ENCODE results near the gene KIAA1958.
"Not testable (repeated sequence)": the region's sequence is repeated elsewhere in the genome, so short reads cannot be mapped to it uniquely, and the experiment has no call there.

Gene KIAA1958

DNA sequence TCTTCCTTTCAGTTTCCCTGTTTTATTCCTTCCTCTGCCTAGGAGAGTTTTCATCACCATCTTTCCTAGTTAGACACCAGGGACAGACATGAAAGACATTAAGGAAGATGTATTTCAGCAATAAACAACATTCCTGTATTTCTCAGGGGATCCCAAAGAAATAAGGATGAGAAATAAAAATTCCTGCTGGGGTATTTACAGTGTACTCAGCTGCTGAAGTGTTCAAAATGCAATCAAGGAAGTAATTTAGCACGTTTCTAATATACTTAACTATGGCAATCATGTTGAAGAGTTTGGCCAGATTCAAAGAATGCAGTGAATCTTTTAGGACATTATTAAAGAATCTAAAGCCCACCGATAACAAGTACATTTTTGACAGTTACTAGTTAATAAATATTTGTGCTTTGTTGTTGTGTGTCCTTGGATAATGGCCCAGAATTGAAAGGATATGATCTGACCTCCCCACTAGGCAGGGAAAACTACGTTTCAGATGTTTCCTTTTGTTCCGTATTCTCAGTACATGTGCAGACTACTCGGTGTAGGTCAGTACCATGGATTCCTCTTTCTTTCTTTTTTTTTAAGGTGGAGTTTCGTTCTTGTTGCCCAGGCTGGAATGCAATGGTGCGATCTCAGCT lies 184.5 kb downstream of the KIAA1958 start:
- H3K4me1 ChIP-seq (ENCODE audit: control insufficient read depth in 1 of 2, insufficient read depth in 2 of 2, low read length in 2 of 2): no peaks in the 10 kb centered on the region
- H3K9ac ChIP-seq (ENCODE audit: low read depth in 1 of 2, low read length in 2 of 2): no peak overlapping the region
- no peaks in the 10 kb centered on the region for H3K27me3 ChIP-seq (ENCODE audit: control insufficient read depth in 1 of 2, insufficient read depth in 2 of 2, low read length in 2 of 2)
- no peaks in the 10 kb centered on the region for H3K9me3 ChIP-seq (ENCODE audit: control insufficient read depth in 1 of 2, low read length in 2 of 2)
- H3K4me3 ChIP-seq (ENCODE audit: low read depth in 1 of 2, low read length in 2 of 2): no peak overlapping the region
- H3K36me3 ChIP-seq (ENCODE audit: control insufficient read depth in 1 of 2, insufficient read depth in 2 of 2, low read length in 2 of 2): no peaks in the 10 kb centered on the region
- H3K27ac ChIP-seq (ENCODE audit: low read depth, low read length): no peak overlapping the region

DNA sequence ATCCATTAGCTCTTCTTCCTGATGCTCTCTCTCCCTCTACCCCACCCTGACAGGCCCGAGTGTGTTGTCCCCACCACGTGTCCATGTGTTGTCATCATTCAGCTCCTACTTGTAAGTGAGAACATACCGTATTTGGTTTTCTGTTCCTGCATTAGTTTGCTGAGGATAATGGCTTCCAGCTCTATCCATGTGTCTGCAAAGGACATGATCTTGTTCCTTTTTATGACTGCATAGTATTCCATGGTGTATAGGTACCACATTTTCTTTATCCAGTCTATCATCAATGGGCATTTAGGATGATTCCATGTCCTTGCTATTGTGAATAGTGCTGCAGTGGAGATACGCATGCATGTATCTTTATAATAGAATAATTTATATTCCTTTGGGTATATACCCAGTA lies 186.6 kb downstream of the KIAA1958 start:
- H3K9ac ChIP-seq (ENCODE audit: low read depth in 1 of 2, low read length in 2 of 2); H3K27me3 ChIP-seq (ENCODE audit: control insufficient read depth in 1 of 2, insufficient read depth in 2 of 2, low read length in 2 of 2); H3K36me3 ChIP-seq (ENCODE audit: control insufficient read depth in 1 of 2, insufficient read depth in 2 of 2, low read length in 2 of 2); H3K4me3 ChIP-seq (ENCODE audit: low read depth in 1 of 2, low read length in 2 of 2); H3K4me1 ChIP-seq (ENCODE audit: control insufficient read depth in 1 of 2, insufficient read depth in 2 of 2, low read length in 2 of 2); H3K27ac ChIP-seq (ENCODE audit: low read depth, low read length): not testable (repeated sequence)
- H3K9me3 ChIP-seq (ENCODE audit: control insufficient read depth in 1 of 2, low read length in 2 of 2): peaks cover 5 to 12% of the 10 kb centered on the region in 2 donors

DNA sequence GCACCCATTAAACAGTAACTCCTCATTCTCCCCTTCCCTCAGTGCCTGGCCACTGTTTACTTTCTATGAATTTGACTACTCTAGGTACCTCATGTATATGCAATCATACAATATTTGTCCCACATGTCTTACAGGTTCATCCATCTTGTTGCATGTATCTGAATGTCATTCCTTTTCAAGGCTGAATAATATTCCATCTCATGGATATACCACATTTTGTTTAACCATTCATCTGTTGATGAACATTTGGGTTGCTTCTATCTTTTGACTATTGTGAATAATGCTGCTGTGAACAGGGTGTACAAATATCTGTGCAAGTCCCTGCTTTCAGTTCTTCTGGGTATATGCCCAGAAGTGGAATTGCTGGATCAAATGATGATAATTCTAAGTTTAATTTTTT lies 190.4 kb downstream of the KIAA1958 start:
- Histone ChIP-seq H3K4me1 (ENCODE audit: control insufficient read depth in 1 of 2, insufficient read depth in 2 of 2, low read length in 2 of 2) (no peaks in the 10 kb centered on the region), H3K36me3 (ENCODE audit: control insufficient read depth in 1 of 2, insufficient read depth in 2 of 2, low read length in 2 of 2) (no peaks in the 10 kb centered on the region), H3K9ac (ENCODE audit: low read depth in 1 of 2, low read length in 2 of 2) (no peak overlapping the region), H3K27me3 (ENCODE audit: control insufficient read depth in 1 of 2, insufficient read depth in 2 of 2, low read length in 2 of 2) (no peaks in the 10 kb centered on the region), H3K9me3 (ENCODE audit: control insufficient read depth in 1 of 2, low read length in 2 of 2) (peaks cover 8 to 18% of the 10 kb centered on the region in 2 donors), H3K27ac (ENCODE audit: low read depth, low read length) (no peak overlapping the region), H3K4me3 (ENCODE audit: low read depth in 1 of 2, low read length in 2 of 2) (no peak overlapping the region)

- Histone ChIP-seq H3K36me3 (ENCODE audit: control insufficient read depth in 1 of 2, insufficient read depth in 2 of 2, low read length in 2 of 2) (peaks cover 0 to 7% of the 10 kb centered on the region in 2 donors), H3K9me3 (ENCODE audit: control insufficient read depth in 1 of 2, low read length in 2 of 2) (peaks cover 8 to 18% of the 10 kb centered on the region in 2 donors), H3K27me3 (ENCODE audit: control insufficient read depth in 1 of 2, insufficient read depth in 2 of 2, low read length in 2 of 2) (no peaks in the 10 kb centered on the region), H3K4me3 (ENCODE audit: low read depth in 1 of 2, low read length in 2 of 2) (no peak overlapping the region), H3K9ac (ENCODE audit: low read depth in 1 of 2, low read length in 2 of 2) (no peak overlapping the region), H3K4me1 (ENCODE audit: control insufficient read depth in 1 of 2, insufficient read depth in 2 of 2, low read length in 2 of 2) (no peaks in the 10 kb centered on the region), H3K27ac (ENCODE audit: low read depth, low read length) (no peak overlapping the region)
These were observed 194.2 kb downstream of the KIAA1958 start for GRCh38 chr9:112680731-112681402.

DNA sequence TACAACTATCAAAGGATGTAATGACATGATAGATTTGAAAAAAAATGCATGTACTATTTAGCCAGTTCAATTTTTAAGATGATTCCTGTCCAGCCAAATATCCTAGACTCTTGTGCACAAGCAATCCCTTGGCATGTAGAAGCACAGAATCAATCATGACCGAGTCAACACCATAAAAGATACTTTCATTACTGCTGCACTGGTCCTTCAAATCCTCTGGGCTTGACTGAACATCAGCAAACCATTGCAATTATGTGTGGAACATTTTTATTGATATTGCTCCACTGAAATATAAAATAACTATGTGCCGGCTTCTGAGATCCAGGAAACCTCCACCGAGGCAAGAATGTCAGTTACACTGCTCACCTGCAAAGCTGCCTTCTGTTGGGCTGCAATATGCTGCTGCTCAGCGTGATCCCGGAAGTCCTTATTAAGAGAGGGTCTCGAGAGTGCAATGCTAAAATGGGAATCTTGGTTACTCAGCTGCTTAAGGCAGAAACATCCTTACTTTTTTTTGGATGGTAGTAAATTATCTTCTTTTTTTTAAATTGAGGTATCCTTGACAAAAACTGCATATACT lies 202.6 kb downstream of the KIAA1958 start:
- Histone ChIP-seq H3K9ac (ENCODE audit: low read depth in 1 of 2, low read length in 2 of 2) (no peak overlapping the region), H3K27ac (ENCODE audit: low read depth, low read length) (no peak overlapping the region), H3K27me3 (ENCODE audit: control insufficient read depth in 1 of 2, insufficient read depth in 2 of 2, low read length in 2 of 2) (no peaks in the 10 kb centered on the region), H3K9me3 (ENCODE audit: control insufficient read depth in 1 of 2, low read length in 2 of 2) (no peaks in the 10 kb centered on the region), H3K4me3 (ENCODE audit: low read depth in 1 of 2, low read length in 2 of 2) (no peak overlapping the region), H3K4me1 (ENCODE audit: control insufficient read depth in 1 of 2, insufficient read depth in 2 of 2, low read length in 2 of 2) (no peaks in the 10 kb centered on the region), H3K36me3 (ENCODE audit: control insufficient read depth in 1 of 2, insufficient read depth in 2 of 2, low read length in 2 of 2) (peaks cover 21 to 68% of the 10 kb centered on the region in 2 donors)

DNA sequence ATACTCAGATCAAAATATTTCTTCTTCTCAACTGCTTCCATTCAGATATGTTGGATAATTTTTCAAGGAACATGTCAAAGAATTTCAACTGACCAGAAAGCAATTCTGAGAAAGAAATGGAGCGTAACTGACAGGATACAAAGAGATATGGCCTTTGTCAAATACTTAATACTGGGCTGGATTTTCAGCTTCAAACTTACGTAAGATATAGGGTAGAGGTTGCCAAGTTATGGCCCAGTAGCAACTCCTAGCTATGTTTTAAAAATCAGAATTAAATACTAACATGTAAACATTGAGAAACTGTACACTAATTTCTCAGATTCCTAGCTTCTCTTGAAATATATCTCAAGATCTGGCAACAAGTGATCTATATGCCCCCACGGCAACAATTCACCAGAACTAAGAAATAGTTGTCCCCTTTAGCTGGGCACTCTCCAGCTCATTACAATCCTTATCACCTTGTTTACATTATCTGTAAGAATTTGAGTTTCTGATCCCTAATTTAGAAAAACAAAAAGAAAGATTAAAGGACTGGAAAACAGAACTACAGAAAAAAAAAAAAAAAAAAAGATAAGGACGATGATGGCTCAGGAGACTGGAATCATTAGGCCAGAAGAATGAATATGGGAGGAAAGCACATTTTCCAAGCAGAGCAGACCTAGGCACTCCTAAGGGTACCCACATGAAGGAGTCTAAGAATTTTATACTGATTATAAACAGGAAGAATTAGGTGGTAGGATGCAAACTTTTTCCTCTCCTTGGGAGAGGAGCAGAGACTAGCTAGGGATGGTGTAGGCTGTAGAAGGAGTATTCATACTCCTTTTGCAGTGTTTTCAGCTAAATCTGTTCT lies 208.3 kb downstream of the KIAA1958 start:
- no peaks in the 10 kb centered on the region for H3K27me3 ChIP-seq (ENCODE audit: control insufficient read depth in 1 of 2, insufficient read depth in 2 of 2, low read length in 2 of 2)
- H3K36me3 ChIP-seq (ENCODE audit: control insufficient read depth in 1 of 2, insufficient read depth in 2 of 2, low read length in 2 of 2): peaks cover 18 to 36% of the 10 kb centered on the region in 2 donors
- no peak overlapping the region for H3K27ac ChIP-seq (ENCODE audit: low read depth, low read length)
- H3K4me3 ChIP-seq (ENCODE audit: low read depth in 1 of 2, low read length in 2 of 2): no peak overlapping the region
- H3K9ac ChIP-seq (ENCODE audit: low read depth in 1 of 2, low read length in 2 of 2): no peak overlapping the region
- no peaks in the 10 kb centered on the region for H3K4me1 ChIP-seq (ENCODE audit: control insufficient read depth in 1 of 2, insufficient read depth in 2 of 2, low read length in 2 of 2)
- H3K9me3 ChIP-seq (ENCODE audit: control insufficient read depth in 1 of 2, low read length in 2 of 2): no peaks in the 10 kb centered on the region

DNA sequence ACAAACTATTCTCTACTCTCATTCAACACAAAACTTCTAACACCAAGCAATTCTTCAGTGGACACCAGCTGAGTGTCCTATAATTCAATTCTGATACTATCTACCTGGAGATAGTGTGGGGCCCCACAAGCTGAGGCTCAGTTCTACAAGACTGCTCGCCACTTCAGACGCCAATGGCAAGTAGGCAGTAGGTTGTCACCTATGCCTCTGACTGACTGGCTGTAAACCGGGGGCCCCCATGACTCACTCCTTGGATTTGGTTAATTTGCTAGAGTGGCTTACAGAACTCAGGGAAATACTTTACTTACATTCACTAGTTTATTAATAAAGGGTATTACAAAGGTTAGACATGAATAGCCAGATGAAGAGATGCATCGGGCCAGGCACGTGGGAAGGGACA lies 209.8 kb downstream of the KIAA1958 start:
- Histone ChIP-seq H3K4me3 (ENCODE audit: low read depth in 1 of 2, low read length in 2 of 2) (no peak overlapping the region), H3K9ac (ENCODE audit: low read depth in 1 of 2, low read length in 2 of 2) (no peak overlapping the region), H3K9me3 (ENCODE audit: control insufficient read depth in 1 of 2, low read length in 2 of 2) (no peaks in the 10 kb centered on the region), H3K4me1 (ENCODE audit: control insufficient read depth in 1 of 2, insufficient read depth in 2 of 2, low read length in 2 of 2) (no peaks in the 10 kb centered on the region), H3K27ac (ENCODE audit: low read depth, low read length) (no peak overlapping the region), H3K27me3 (ENCODE audit: control insufficient read depth in 1 of 2, insufficient read depth in 2 of 2, low read length in 2 of 2) (no peaks in the 10 kb centered on the region), H3K36me3 (ENCODE audit: control insufficient read depth in 1 of 2, insufficient read depth in 2 of 2, low read length in 2 of 2) (peaks cover 7 to 29% of the 10 kb centered on the region in 2 donors)

DNA sequence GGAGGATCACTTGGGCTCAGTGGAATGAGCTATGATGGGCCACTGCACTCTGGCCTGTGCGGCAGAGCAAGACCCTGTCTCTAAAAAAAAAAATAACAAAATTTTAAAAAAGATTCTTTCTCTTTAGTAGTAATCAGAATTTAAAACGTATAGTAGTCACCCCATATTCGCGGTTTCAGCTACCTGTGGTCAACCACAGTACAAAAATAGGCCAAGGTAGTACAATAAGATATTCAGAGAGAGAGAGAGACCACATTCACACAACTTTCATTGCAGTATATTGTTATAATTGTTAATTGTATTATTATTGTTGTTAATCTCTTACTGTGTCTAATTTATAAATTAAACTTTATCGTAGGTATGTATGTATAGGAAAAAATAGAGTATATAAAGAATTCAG lies 212.6 kb downstream of the KIAA1958 start:
- Histone ChIP-seq H3K9me3 (ENCODE audit: control insufficient read depth in 1 of 2, low read length in 2 of 2) (no peaks in the 10 kb centered on the region), H3K36me3 (ENCODE audit: control insufficient read depth in 1 of 2, insufficient read depth in 2 of 2, low read length in 2 of 2) (peaks cover 2 to 21% of the 10 kb centered on the region in 2 donors)

DNA sequence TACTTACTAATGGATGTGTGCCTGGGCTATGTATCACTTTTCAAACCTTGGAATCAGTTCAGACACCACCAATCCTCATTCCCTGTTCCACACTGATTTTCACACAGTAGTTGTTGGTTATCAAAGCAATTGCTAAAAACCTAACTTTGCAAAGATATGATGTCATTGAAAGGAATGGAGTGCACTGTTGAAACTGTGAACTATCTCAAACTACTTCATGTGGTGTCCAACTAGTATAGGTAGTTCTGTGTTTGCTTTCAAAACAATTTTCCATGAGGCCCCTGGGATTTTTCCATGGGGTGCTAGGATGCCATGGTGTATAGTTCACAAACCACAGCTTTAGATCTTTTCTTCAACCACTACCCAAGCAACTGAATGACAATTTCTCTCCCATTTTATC lies 213.5 kb downstream of the KIAA1958 start:
- Histone ChIP-seq H3K4me1 (ENCODE audit: control insufficient read depth in 1 of 2, insufficient read depth in 2 of 2, low read length in 2 of 2) (no peaks in the 10 kb centered on the region), H3K36me3 (ENCODE audit: control insufficient read depth in 1 of 2, insufficient read depth in 2 of 2, low read length in 2 of 2) (peaks cover 2 to 21% of the 10 kb centered on the region in 2 donors), H3K9ac (ENCODE audit: low read depth in 1 of 2, low read length in 2 of 2) (no peak overlapping the region), H3K27me3 (ENCODE audit: control insufficient read depth in 1 of 2, insufficient read depth in 2 of 2, low read length in 2 of 2) (no peaks in the 10 kb centered on the region), H3K9me3 (ENCODE audit: control insufficient read depth in 1 of 2, low read length in 2 of 2) (no peaks in the 10 kb centered on the region), H3K27ac (ENCODE audit: low read depth, low read length) (no peak overlapping the region), H3K4me3 (ENCODE audit: low read depth in 1 of 2, low read length in 2 of 2) (no peak overlapping the region)

More for the DNA sequence above, 212.6 kb downstream of the KIAA1958 start:
- no peak overlapping the region for H3K9ac ChIP-seq (ENCODE audit: low read depth in 1 of 2, low read length in 2 of 2)
- H3K4me1 ChIP-seq (ENCODE audit: control insufficient read depth in 1 of 2, insufficient read depth in 2 of 2, low read length in 2 of 2): no peaks in the 10 kb centered on the region
- H3K27me3 ChIP-seq (ENCODE audit: control insufficient read depth in 1 of 2, insufficient read depth in 2 of 2, low read length in 2 of 2): no peaks in the 10 kb centered on the region
- no peak overlapping the region for H3K27ac ChIP-seq (ENCODE audit: low read depth, low read length)
- H3K4me3 ChIP-seq (ENCODE audit: low read depth in 1 of 2, low read length in 2 of 2): no peak overlapping the region

DNA sequence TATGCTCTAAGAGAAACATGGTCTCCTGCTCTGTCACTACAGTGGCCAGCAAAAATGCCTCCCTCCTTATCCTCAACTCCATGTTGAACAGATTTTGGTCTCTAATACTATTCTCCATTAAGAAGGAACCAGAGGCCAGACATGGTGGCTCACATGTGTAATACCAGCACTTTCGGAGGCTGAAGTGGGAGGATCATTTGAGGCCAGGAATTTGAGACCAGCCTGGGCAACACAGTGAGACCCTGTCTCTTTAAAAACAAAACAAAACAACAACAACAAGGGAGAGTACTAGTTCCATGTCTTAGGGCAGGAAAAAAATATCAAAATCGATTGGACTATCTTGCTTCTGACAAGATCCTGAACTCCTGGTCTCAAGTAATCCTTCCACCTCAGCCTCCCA lies 216.7 kb downstream of the KIAA1958 start:
- H3K27ac ChIP-seq (ENCODE audit: low read depth, low read length): no peak overlapping the region
- H3K27me3 ChIP-seq (ENCODE audit: control insufficient read depth in 1 of 2, insufficient read depth in 2 of 2, low read length in 2 of 2): no peaks in the 10 kb centered on the region
- no peak overlapping the region for H3K9ac ChIP-seq (ENCODE audit: low read depth in 1 of 2, low read length in 2 of 2)
- no peaks in the 10 kb centered on the region for H3K4me1 ChIP-seq (ENCODE audit: control insufficient read depth in 1 of 2, insufficient read depth in 2 of 2, low read length in 2 of 2)
- no peaks in the 10 kb centered on the region for H3K9me3 ChIP-seq (ENCODE audit: control insufficient read depth in 1 of 2, low read length in 2 of 2)
- peaks cover 0 to 12% of the 10 kb centered on the region in 2 donors for H3K36me3 ChIP-seq (ENCODE audit: control insufficient read depth in 1 of 2, insufficient read depth in 2 of 2, low read length in 2 of 2)
- H3K4me3 ChIP-seq (ENCODE audit: low read depth in 1 of 2, low read length in 2 of 2): no peak overlapping the region
